ENCODE measurements around the gene BCO1.
A peak's percentile ranks its signal among the peaks of the same experiment; 100 is the strongest.
"Not testable (repeated sequence)": the region's sequence is repeated elsewhere in the genome, so short reads cannot be mapped to it uniquely, and the experiment has no call there.

The BCO1 gene, protein sequence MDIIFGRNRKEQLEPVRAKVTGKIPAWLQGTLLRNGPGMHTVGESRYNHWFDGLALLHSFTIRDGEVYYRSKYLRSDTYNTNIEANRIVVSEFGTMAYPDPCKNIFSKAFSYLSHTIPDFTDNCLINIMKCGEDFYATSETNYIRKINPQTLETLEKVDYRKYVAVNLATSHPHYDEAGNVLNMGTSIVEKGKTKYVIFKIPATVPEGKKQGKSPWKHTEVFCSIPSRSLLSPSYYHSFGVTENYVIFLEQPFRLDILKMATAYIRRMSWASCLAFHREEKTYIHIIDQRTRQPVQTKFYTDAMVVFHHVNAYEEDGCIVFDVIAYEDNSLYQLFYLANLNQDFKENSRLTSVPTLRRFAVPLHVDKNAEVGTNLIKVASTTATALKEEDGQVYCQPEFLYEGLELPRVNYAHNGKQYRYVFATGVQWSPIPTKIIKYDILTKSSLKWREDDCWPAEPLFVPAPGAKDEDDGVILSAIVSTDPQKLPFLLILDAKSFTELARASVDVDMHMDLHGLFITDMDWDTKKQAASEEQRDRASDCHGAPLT

GRCh38 chr16:81238296-81239011 is at the start of gene BCO1:
Gene BCO1 (plus strand): TSS chr16:81238689. CDS start chr16:81238909, 220 bp downstream.
- no peak for DNase-seq

GRCh38 chr16:81189100-81189664 is 49.3 kb upstream of the BCO1 start:
- no peak for DNase-seq

GRCh38 chr16:81190667-81191066 is 47.8 kb upstream of the BCO1 start:
- no peak for DNase-seq

DNA sequence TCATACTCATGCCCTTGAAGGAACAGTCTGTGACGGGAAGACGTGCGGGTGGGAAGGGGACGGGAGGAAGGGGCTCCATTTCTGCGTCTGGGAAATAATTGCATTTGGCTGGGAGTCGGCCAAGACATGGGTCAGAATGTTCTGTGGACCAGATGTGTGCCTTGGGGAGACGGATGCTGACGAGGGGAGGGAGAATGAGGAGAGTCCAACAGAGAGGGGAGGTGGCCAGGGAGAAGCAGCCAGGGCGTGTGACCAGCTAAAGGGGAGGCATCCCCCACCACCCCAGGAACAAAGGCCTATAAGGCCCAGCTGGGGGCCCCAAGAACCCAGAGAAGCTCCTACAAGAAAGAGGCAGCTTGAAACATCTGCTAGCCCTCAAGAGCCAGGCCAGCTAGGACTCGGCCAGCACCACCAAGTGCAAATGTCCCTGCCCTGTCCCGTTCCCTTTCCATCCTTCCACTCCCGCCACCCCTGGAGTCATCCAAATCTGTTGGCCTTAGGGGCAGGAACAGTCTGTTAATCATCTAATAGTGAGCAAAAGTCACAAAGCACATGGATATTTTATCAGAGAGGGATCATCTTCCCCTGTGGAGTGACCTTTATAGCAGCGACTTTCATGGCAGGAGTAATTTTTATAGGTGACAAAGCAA is 42.5 kb upstream of the BCO1 start:
- no peak for DNase-seq

GRCh38 chr16:81198635-81199034 is 39.9 kb upstream of the BCO1 start:
- no peak for DNase-seq

DNA sequence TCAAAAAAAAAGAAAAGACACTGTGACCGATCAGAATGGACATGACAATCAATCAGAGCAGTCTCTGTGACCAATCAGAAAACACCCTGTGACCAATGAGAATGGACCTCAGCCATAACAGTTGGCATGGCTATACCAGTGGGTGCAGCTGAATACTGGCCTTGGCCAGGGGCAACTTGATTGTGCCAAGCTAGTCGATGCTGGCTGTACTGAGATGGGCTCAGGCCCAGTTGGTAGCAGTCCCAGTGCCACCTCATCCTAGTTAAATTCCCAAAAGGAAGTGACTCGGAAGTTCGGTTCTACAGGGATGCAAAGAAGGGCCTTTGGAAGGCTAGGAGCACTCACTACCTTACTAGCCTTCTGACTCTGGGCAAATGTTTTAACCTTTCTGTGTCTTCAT is 37.2 kb upstream of the BCO1 start:
- DNase-seq, result no peak

DNA sequence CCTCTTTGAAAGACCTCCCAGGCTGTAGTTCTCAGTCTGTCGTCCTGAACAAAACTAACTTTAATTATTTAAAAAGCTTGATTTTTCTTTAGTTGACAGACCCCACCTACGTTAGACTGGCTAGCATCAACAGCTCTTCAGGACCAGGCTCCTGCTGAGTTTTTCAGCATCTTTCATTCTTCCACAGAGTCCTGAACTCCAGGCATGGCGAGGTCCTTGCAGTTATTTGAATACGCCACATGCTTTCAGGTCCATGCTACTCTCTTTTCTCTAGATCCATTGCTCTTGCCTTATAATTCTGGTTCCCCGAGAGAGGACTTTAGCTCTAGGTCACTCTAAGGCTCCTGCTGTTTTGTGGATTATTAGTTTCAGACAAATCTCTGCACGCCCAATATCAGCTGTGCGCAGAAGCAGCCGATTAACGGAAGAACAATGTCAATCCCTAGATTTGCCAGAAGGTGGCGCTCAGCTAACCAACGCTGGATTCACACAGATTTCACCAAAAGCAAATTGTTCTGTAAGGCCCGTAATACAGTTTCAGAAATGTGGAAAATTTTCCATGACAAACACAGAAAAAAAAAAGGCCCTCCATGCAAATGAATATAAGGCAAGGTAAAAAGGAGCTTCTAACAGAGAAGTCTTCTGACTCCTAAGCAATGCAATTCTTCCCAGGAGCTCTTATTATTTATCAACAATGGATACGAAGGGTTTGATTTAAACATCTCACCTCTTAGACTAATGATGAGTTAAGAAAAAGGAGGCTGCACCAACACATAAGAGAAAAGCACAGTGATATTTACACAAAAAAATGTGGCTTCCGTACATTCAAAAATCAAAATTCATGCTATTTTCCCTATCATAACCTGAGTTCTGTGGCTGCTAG is 33.5 kb upstream of the BCO1 start:
- DNase-seq, result peak; percentile 56

- no peak for DNase-seq
These were observed 31.4 kb upstream of the BCO1 start for GRCh38 chr16:81207076-81207475.

DNA sequence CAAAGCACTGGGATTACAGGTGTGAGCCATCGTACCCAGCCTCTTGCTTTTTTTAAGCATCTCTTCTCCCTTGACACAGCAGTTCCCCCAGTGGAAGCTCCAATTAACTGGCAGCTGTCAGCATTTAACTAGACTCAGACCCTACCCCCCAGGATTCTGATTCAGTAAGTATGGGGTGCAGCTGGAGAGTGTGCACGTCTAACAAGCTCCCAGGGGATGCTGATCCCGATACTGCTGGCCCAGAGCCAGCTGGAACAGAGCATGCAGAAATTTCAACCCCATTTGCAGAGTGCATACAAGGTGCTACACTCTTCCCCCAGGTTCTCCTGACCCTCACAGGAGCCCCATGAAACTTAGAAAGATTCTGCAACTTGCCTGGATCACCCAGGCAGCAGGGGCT is 27.7 kb upstream of the BCO1 start:
- no peak for DNase-seq

GRCh38 chr16:81212830-81213465 is 25.5 kb upstream of the BCO1 start:
- DNase-seq, result no peak

- no peak for DNase-seq
These were observed 23.7 kb upstream of the BCO1 start for GRCh38 chr16:81214745-81215166.

DNA sequence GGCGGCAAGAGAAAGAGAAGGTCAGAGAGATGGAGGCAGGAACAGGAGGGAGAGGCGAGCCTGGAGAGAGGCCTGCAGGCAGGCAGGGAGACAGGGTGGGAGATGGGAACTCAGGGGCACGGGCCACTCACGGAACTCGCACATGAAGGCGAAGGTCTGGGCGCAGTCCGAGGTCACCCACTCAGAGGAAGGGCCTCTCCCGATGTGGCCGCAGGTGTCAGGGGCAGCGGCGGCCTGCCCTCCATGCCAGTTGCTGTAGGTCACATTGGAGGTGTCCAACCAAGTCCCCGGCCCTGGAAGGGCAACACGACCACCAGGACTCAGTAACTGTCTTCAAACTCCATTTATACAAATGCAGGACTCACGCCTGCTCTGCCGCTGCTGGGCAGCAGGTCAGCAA is 22.4 kb upstream of the BCO1 start:
- no peak for DNase-seq

GRCh38 chr16:81216706-81217105 is 21.8 kb upstream of the BCO1 start:
- no peak for DNase-seq

DNA sequence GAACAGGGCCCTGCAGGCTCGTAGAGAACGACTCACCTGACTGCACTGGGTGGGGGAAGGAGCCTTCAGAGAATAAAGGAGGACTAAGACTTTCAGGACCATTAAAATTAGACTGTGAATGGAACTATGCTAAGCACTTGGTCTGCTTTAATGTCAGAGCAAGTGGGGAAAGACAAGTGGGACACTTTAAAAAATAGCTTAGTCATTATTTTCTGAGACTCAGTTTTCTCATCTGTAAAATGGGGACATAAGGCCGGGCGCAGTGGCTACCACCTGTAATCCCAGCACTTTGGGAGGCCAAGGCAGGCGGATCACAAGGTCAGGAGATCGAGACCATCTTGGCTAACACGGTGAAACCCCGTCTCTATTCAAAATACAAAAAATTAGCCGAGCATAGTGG is 19.3 kb upstream of the BCO1 start:
- DNase-seq, result no peak

DNA sequence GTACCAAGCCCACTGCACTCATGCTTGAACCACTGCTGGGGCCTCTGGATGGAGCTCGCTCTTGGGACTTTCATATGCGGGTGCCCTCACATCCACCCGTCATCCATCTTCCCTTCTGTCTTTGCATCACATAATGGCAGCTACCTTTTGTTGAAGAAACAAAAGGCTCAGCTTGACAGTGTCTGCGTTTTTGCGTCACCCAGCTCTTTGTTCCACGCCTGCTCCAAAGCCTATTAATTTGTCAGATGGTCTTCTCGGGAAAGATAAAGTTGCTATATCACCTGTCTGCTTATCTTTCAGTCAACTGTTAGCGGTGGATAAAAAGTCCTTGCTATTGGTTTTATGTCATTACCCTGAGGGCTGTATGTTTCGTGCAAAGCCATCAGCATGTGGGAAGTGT is 18.1 kb upstream of the BCO1 start:
- DNase-seq, result no peak

GRCh38 chr16:81221731-81222130 is 16.8 kb upstream of the BCO1 start:
- DNase-seq, result no peak

GRCh38 chr16:81224824-81225223 is 13.7 kb upstream of the BCO1 start:
- no peak for DNase-seq

DNA sequence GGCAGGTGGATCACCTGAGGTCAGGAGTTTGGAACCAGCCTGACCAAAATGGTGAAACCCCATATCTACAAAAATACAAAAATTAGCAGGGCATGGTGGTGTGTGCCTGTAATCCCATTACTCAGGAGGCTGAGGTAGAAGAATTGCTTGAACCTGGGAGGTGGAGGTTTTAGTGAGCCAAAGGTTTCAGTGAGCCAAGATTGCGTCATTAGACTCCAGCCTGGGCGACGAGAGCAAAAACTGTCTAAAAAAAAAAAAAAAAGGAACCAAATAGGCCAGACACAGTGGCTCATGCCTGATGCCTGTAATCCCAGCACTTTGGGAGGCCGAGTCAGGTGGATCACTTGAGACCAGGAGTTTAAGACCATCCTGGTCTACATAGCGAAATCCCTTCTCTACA is 12.8 kb upstream of the BCO1 start:
- DNase-seq, result not testable (repeated sequence)

GRCh38 chr16:81227785-81228184 is 10.7 kb upstream of the BCO1 start:
- DNase-seq, result no peak

DNA sequence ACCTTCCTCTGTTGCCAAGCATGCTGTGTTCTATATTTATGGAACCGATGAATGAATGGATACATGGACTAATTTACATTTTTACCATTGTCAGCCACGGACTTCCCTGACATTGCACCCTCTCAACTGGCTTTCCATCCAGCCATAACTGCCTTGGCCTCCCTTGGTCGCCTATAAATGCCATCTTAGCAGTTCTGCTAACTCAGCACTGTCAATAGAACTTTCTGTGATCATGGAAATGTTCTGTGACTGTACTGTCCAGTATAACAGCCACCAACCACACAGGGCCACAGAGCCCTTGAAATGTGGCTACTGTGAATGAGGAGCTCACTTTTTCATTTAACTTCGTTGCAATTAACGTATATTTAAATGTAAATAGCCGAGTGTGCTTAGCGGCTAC is 8.7 kb upstream of the BCO1 start:
- DNase-seq, result no peak

DNA sequence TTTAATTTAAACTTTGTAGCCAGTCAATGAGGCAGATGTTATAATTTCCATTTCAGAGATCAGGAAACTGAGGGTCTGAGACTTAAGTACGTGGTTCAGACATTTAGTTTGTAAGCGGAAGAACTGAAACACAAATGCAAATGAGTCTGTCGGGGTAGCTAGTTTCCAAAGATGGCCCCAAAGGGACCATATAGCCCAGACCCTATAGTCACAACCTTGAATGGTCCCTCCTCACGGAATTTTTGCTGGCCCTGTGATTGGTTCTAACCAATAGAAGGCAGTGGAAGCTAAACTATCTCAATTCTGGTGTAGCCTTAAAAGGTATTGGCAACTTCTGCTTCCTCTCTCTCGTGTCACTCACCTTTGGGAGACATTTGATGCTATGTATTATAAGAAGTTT is 7.5 kb upstream of the BCO1 start:
- DNase-seq, result no peak

Measured in activated CD4-positive, alpha-beta T cell treated with anti-CD3 and anti-CD28 coated beads, Interleukin-2, Interleukin-6, amounts not matched to agents 100 ng/mL and 50 ng/mL, durations not matched to agents 16 hours and 8 hours (primary cell).